NCI-H1105 (cell line): ENCODE data around the gene TTLL5.

Source experiments
- DNase-seq: peaks from one replicate; lab custom pipeline; 2025; lab: John Stamatoyannopoulos, UW

Gene TTLL5

DNA sequence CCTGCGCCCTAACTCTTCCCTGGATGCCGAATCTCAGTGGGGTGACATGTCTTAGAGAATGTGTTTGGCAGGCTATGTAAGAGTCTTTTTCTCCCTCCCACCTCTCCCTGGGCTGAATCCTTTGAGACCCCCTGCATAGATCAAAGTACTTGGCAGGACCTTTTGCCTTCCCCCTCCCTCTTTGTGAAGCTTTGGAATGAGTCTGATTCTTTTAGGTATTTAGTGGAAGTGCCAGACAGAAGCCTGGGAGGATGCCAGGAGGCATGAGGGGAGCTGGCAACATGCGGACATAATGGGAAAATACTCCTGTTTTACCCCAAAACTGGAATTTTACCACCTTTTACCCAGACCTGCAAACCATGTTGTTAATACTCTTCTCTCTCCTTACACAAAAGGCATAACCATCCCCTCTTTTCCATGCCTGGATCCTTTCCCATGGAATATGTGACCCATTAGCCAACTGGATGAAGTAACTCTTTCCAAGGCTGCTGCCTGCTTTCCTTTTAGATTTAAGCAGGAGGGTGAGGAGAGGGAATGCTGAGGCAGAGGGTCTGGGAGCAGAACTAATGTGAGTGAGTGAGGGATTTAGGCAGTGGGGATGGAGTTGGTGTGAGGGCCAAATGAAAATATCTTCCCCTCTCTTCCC is 41.7 kb downstream of the TTLL5 start:
- no peak for DNase-seq

- no peak for DNase-seq
Measured at GRCh38 chr14:75703467-75703866, 42.4 kb downstream of the TTLL5 start.

- DNase-seq = no peak
Measured at GRCh38 chr14:75705014-75705413, 44.0 kb downstream of the TTLL5 start.

DNA sequence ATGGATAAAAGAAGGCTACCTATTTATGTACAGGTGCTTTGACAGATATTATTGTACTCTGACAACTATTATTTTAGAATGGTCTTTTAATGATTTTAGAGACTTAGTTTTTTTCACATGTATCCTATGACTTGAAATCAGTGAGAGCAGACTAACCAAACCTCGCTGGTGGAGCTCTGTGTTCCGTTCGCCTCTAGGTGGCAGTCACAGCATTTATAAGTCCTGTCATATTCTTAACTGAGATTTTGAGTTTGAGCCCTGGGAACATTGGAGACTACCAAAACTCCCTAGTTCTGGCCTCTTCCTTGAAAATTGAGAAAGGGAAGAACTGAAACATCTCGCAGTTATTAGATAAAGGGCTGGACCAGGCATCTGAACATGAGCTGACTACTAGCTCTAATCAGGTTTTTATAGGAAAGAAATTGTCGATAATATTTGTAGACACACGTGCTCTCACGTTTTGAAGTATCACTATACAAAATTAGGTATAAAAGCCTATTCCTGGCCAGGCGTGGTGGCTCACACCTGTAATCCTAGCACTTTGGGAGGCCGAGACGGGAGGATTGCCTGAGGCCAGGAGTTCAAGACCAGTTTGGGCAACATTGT is 48.3 kb downstream of the TTLL5 start:
- DNase-seq = peak; percentile 59

GRCh38 chr14:75711105-75711795 is 50.2 kb downstream of the TTLL5 start:
- no peak for DNase-seq

DNA sequence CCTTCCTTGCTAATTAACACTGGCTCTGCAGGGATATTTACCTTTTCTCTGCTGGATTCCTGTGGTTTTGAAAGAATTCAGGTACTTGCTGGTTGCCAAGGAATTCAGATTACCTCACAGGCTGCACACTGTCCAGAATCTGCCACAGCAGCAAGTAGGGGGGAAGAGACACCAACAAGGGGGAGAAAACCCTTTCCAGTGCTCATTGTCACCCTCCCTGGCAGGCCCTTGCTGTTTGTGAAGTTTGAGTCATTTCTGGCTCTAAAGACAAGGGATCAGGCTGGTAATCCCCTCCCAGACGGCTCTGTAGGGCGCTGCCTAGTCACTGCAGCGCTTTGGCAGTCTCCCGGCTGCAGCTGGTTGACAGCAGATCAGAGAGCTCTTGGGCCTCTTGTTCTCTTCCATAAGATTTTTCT is 50.8 kb downstream of the TTLL5 start:
- no peak for DNase-seq

DNA sequence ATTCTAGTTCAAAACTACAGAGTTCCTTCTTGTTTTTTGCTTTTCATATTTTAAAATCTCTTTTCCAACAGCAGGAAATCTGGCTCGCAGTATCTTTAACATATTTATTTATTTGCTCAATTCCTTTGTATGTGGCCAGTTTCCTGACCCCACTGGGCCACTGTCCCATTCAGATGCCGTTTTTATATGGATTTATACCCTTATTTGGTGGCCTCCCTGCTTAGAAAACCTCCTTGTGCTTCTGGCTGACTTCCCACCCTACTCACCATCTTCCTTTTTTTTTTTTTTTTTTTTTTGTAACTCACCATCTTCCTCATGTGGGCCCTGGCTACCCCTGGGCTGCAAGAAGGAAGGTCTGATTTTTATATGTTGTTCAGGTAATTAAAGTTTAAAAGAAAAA is 53.9 kb downstream of the TTLL5 start:
- no peak for DNase-seq

DNA sequence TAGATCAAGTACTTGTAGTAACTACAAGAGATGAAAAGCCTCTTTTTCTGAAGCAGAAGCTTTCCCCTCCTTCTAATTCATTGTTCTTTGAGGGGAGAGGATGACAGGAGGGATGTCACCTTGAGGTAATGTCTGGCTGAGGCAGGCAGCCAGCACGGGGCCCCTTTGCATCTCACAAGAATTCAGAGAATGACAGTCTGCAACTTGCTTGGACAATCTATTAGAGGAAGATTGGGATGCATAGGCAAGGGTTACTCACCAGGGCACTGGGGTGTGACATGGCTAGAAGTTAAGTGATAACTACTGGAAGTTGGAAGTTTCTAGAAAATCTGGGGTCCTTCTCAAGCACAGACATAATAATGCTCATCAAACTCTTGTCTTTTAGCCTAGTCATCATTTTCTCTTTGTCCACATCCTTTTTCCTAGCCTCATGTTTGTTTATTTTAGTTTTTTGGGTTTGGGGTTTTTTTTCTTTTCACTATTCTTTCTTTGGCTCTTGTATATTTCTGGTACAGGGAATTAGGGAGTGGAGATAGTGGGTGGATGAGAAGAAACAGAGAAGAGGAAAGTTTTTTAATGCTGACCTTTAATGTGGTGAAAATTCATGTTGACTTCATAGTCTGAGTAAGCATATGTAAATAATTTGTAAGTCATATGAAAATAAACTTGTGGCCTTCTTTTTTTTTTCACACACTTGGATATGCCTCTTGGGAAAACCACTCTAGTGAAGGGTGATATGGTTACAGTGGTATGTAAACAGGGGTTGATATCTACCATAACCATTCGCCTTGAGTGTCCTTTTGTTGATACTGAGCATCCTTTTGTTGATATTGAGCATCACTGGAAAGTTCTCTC is 55.1 kb downstream of the TTLL5 start:
- DNase-seq = no peak

DNA sequence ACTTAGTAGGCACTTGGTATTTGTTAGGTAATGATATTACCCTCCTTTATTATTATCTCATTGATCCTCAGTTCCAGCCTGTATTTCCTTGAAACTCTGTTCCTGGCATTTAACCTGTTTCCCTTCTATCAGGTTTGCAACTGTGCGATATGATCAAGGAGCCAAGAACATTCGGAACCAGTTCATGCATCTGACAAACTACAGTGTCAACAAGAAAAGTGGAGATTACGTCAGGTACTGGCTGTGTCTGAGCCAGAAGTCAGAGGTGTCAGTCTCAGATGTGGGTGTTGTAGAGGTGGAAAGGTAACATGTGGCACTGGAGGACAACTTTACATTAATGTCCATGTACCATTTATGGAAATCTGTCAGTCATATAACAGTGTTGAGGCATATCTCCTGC is 56.7 kb downstream of the TTLL5 start:
- no peak for DNase-seq

- DNase-seq = no peak
Measured at GRCh38 chr14:75718199-75718598, 57.2 kb downstream of the TTLL5 start.

DNA sequence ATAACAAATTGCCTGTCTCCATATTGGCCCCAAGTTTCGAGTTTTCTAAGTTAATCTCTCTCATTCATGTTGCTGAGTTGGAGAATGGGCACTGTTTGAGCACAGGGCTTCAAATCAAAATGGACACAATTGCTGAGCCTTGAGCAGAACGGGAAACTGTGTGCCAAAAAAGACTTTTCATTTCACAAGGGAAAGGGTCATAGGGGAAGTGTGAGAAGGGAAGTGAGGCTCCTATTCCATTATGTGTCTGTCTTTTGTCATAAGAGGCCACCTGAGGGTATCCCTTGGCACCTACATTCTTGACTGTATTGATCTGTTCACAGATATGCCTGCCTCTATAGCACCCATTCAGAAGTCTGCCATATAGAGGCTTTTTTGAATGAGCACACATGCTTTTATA is 59.1 kb downstream of the TTLL5 start:
- DNase-seq = no peak

DNA sequence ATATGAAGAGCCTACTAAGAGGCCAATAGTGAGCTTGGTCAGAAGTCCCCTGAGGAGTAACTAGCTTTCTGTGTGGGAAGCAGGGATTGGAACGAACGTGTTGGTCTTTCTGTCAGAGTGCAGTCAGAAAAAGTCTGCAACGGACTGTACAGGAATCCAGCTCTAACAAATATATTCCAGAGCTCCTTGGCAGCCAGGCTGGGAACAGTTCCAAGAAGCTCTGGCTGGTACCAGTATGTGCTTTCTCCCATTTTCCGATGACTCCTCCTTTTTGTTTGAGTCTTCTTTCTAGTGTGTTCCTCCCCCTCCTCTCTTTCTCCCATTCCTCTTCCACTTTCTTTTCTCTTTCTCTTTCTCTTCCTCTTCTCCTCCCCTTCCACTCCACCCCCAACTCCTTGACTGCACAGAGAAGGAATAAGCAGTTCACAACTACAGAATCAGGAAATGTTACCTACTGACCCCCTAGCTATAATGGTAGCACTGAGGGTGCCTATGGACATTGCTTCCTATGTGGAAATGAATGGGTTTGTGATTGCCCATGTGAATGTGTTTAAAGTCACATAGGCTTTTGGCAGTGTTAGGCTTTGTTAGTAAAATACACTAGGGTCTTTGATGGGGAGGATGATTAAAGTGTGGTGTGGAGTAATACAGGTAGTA is 59.9 kb downstream of the TTLL5 start:
- DNase-seq = no peak

- DNase-seq = no peak
Measured at GRCh38 chr14:75723716-75724115, 62.7 kb downstream of the TTLL5 start.

GRCh38 chr14:75724414-75725204 is 63.6 kb downstream of the TTLL5 start:
- DNase-seq = no peak

GRCh38 chr14:75725481-75725880 is 64.4 kb downstream of the TTLL5 start:
- no peak for DNase-seq

GRCh38 chr14:75726321-75726720 is 65.3 kb downstream of the TTLL5 start:
- no peak for DNase-seq

GRCh38 chr14:75727124-75727523 is 66.1 kb downstream of the TTLL5 start:
- no peak for DNase-seq

GRCh38 chr14:75732888-75733287 is 71.8 kb downstream of the TTLL5 start:
- no peak for DNase-seq

- DNase-seq = no peak
Measured at GRCh38 chr14:75734854-75735253, 73.8 kb downstream of the TTLL5 start.

GRCh38 chr14:75736845-75737485 is 75.9 kb downstream of the TTLL5 start:
- no peak for DNase-seq

DNA sequence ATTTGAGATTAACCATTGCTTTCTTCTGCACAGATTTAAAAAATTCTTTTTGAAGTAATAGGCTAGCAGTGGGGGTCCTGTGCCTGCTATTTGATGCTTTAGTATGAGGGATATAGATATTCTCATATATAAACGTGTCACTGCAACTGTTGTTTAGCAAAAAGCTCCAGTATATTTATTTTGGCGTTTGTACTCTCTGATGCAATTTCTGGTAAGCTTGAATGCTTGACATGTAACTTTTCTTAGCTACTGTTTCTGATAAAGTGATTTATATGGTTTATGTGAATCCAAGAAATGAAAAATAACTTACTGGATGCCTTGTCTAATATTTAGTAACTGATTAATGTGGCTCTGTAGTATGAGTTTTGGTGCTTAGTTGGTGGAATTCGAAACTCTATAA is 77.1 kb downstream of the TTLL5 start:
- DNase-seq = no peak
